Activated CD8-positive, alpha-beta memory T cell treated with anti-CD3 and anti-CD28 coated beads, Interleukin-2, amount 50 U/mL, for 24 hours (primary cell): ENCODE results near the gene TEPSIN.
A peak's percentile ranks its signal among the peaks of the same experiment; 100 is the strongest.

Experiments
- DNase-seq: peaks from one replicate; pipeline ENCODE4 v3.0.0-alpha.2; 2020; ENCODE audit errors: extremely low read depth

The TEPSIN gene, protein sequence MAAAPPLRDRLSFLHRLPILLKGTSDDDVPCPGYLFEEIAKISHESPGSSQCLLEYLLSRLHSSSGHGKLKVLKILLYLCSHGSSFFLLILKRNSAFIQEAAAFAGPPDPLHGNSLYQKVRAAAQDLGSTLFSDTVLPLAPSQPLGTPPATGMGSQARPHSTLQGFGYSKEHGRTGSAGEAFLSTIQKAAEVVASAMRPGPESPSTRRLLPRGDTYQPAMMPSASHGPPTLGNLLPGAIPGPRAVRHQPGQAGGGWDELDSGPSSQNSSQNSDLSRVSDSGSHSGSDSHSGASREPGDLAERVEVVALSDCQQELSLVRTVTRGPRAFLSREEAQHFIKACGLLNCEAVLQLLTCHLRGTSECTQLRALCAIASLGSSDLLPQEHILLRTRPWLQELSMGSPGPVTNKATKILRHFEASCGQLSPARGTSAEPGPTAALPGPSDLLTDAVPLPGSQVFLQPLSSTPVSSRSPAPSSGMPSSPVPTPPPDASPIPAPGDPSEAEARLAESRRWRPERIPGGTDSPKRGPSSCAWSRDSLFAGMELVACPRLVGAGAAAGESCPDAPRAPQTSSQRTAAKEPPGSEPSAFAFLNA

DNA sequence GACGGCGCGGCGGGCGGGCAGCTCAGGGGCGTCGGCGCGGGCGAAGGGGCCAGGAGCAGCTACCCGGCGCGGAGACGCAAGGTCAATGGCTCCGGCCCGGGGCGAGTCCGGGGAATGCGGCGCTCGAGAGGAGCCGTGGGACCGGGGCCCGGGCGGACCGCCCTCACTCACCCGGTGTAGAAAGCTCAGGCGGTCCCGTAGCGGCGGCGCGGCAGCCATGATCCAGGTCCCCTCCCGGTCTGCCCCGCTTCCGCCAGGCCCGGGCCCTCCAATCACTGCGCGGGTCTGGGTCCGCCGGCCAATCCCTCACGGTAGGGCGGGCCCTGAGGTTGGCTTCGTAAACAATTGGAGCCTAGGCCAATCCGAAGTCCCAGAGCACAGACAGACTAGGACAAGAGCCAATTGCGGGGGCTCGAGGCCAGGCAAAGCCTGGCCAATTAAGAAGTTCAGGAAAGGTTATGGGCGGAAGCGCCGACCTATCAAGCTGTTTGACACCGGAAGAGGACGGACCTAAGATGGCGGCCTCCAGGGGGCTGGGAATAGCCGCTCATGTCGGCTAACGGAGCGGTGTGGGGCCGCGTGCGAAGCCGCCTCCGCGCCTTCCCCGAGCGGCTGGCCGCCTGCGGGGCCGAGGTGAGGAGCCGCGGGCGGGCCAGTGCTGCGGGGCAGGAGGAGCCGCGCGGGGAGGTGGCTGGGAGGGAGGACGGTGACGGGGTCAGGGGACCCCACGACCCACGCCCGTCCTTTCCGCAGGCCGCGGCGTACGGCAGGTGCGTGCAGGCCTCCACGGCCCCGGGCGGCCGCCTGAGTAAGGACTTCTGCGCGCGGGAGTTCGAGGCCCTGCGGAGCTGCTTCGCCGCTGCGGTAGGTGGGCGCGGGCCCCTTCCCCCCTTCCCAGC, at the start of gene TEPSIN, which contains the start of gene NDUFAF8:
TSS of gene TEPSIN (minus strand) at position 241 of the 899 bp plus-strand sequence. CDS start at position 219, 22 bp downstream.
TSS of gene NDUFAF8 (plus strand) at position 504 of the 899 bp plus-strand sequence. CDS start at position 550, 46 bp downstream.
- peak; percentile 87 for DNase-seq

DNA sequence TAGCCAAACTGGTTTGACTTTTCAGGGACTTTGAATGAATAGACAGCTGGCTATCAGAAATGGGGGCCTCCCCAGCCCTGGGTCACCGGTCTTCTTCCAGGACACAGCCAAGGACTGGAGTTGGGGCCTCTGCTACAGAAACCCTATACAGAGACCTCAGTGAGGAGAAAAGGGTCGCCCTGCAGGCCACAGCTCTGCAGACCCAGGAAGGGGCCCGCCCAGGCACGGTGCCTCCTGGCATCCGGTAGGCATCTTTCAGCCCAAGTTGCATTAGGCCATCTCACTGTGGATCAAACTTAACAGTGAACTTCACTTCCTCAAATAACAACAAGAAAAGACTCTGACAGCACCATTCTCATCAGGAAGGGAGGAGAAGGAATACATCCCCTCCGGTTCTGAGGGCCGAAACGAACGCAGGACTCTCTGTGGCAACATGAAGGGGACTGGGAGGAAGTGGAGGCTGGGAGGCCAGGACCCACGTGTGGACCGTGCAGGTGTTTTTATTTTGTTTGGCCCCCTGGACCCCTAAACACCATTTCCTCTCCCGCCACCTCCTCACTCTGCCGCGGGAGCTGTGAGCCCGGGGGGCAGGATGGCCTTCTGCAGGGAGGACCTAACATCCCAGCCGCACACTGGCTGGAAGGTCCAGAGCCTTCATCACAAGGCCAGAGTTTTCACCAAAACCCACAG, 49.0 kb upstream of the TEPSIN start:
- no peak for DNase-seq

DNA sequence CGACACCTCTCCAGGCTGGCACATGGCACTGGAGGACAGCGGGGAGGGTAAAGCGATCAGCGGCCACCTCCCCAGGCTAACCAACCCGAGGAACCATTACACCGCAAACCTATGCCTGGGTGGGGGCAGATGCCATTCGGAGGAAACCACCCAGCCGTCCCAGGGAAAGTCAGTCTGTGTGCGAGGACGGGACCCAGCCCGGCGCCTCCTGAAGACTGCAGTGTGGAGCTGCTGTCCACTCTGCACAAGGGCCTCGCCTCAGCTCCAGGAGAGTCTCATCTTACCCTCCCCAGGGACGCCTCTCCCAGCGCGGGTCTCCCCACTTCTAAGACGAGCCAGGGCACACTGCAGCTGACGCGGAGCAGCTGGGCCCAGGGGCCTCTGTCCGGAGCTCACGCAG, 48.3 kb upstream of the TEPSIN start:
- no peak for DNase-seq

DNA sequence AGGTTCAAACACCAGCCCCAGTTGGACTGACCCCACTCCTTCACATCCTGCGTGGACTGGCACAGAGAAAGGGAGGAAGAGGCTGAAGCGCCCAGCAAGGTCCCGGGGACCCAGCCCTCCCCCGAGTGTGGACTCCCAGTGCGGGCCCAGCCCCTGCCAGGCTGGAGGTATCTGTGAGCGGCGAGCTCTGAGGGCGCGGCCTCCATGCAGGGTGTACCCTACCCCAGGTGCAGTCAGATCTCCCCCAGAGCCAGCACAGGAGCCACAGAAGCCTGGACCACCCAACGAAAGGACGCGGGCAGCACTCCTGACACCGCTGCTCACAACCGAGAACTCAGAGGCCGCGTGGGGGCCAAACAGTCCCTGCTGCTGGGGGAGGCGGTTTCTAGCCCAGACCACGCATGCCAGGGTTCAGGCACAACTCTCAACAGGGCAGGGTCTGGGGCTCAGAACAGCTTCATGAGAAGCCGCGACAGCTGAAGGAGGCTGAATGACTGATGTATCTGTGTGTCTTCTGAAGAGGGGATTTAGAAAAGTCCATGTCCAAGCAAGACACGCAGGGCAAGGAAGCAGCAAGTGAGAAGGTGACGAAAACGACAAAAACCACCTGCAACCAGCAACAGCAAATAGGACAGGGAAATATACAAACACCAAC, 47.8 kb upstream of the TEPSIN start:
- DNase-seq, result no peak

DNA sequence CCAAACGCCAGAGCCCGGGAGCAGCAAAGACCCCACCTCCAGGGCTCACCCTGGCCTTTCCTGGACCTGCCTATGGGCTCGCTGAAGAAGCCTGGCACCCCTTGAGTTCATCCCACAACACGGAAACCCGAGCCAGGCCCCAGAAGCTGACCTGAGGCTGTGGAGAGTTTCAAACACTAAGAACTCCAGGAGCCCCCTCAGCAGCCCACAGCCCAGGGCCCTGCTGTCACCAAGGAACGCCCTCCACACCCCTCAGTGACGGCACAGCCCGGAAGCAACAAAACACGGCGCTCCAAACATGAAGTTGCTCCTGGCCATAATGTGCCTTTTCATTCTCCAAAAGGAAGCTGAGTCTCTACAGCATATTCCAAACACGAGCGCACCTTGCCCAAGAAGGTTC, 47.0 kb upstream of the TEPSIN start:
- no peak for DNase-seq

DNA sequence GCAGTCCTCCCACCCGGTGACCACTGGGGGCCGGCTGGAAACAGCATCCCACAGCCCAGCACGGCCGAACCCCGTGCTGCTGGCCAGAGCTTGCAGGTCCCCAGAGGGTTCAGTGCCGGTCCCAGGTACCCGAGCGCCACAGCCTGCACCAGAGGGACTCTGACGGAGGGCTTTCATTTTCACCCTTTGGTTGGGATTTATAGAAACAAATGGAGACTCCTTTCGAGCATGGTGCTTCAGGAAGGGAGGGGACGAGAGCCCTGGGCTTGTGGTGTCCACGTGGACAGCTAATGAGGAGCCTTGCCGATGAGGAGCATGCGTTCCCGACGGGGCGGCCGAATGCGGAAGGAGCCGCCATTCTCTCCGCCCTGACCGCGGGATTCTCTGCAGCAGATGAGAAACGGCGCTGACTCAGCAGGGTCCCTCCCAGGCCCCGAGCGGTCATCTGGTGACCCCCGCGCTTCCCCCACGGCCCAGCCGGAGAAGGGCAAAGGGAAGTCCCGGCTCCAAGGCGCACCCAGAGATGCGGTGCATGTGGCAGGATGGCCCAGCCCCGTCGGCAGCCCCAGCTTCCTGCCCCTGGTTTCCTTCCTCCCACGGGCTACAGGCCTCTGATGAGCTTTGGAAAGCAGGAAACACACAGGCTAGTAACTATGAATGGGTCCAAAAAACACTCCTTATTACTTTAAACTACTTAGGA, 46.5 kb upstream of the TEPSIN start:
- DNase-seq, result peak; percentile 39

DNA sequence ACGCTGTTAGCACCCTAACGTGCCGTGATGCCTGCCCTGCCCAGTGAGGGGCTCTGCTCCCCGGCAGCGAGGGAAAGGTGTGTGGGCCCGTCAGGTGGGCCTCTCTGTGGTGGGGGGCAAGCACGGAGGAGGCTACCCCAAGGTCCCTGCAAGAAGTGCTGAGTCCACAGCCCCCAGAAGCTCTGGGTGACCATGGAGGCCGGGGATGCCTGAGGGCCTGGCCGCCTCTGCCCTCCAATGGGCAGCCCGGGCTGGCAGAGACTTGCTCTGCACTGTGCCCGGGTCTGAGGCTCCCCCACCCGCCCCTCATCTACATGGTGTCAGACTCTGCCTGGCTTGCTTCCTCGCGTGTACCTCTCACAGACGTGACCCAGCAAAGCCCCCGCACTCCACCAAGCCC, 44.0 kb upstream of the TEPSIN start:
- DNase-seq, result no peak

DNA sequence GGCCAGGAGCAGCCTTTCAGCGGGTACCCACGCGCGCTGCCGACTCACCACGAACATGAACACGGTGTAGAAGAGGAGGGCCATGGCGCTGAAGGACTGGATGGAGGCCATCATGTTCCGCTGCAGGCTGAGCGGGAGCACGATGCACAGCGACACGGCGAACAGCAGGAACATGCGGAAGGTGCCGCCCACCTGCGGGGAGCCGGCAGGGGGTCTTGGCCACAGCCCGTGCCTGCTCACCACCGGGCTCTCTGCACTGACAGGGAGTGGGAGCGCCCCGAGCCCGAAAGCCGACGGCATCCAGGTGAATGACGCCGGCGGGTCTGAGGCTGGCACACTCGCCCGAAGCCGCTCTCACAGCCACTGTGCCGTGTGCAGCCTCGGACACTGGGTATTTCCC, 43.3 kb upstream of the TEPSIN start:
- no peak for DNase-seq

DNA sequence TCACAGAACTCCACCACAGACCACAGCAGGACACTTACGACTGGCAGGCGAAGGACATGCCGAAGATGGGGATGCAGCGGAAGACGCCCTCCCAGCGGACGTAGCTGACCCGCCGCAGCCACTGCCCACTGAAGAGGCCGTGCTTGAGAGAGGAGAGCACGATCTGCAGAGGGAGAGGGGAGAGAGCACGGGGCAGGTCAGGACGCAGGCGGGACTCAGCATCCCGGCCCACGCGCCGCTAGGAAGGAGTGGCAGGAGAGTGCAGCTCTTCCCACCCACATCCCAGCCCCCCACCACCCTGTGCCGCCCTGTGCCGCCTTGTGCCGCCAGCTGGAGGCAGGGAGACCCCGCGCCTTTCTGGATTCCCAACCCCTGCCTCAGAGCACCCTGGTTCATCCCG, 41.7 kb upstream of the TEPSIN start:
- no peak for DNase-seq

DNA sequence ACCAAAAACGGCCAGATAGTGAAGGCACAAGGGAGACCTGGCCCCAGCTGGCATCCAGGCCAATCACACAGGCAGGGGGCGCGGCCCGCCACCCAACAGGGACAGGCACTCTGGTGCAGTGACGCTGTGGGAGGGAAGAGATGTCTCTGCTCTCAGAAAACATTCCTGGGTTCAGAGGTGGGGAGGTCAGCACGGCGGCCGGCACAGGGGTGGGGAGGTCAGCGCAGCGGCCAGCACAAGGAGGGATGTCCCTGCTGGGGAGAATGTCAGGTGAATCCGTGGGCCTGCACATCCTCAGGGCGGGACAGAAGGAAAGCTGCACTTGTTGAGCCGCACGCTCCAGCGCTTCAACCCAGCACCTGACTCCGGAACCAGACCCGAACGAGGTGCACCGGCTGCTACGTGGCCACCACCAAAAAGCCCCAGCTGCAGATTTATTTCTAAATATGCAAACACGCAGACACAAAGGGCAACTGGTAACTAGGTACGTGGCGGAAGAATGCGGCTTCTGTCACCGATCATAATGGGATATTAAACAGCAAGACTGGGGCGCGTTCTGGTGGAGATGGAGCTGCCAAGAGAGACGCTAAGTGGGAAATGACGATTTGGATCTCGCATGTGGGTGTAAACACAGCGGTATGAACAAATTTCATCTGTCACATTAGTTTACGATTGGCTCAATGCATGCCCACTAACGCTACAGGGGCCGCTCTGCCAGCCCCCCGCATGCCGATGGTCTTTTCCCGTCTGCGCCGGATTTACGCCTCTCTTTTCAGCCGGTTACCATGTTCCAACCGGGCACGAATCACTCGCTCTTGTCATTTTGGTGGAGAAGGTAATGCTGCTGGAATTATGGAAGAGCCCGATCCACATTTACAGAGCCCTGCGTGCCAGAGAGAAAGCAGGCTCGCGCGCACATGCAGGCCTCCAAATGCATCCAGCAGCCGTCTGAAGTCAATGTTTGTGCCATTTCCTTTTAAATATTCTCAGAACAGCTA, 40.7 kb upstream of the TEPSIN start:
- no peak for DNase-seq

DNA sequence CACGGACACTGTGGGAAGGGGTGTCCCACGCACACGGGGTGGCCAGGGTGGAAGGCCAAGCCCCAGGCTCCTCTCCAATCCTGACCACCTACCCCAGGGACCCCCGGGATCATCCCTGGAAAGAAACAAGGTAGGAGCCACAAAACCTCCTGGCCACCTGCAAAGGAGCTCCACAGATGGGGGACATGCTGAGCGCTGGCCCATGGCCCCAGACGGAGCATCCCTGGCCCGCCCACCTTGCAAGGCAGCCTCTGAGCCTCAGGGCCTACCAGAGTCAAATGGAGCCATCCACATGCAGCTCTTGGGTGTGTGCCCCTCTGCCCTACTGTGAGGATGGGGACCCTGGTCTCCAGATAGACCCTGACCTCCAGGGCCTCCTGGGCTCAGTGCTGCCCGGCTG, 40.0 kb upstream of the TEPSIN start:
- DNase-seq, result no peak

DNA sequence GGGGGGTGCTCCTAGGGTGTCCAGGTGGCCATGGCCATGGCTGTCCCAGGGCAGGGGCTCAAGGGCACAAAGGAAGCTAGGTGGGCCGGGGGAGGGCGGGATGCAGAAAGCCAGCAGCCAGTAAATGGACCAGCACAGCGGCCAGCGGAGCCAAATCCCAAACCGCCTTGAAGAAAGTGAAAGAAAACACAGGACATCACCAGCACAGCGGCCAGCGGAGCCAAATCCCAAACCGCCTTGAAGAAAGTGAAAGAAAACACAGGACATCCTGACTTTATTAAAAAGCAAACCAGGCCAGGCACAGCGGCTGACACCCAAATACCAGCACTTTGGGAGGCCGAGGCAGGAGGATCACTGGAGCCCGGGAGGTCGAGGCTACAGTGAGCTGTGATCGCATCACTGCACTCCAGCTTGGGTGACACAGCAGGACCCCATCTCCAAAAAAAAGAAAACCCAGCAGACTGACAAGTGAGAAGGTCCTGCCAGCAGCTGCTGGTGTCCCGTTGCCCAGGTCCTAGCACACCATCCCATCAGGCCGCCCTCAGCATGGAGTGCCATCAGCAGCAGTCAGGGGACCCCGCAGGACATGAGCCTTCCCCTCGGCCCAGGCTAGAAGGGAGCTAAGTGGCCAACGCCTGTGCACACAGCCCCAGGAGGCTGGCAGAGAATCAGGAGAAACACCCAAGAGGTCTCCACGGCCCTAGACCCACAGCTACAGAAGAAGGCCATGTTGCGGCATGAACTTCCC, 39.3 kb upstream of the TEPSIN start:
- no peak for DNase-seq

DNA sequence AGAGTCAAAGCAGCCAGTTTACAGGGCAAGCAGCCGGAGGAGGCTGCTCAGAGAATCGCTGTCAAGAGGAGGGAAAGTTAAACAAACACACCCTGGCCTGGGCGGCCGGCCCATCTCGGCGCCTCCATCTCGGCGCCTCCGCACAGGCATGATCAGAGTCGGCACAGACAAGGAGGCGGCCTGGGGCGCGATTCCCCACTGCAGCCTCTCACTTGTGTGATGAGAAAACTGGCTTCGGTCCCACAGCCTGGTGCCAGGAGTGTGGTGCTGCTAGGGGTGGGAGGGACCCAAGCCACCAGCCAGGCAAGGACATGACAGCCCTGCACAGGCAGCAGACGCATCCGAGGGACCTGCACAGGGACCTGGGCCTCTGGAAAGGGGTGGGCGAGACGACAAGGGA, 38.6 kb upstream of the TEPSIN start:
- DNase-seq, result no peak

DNA sequence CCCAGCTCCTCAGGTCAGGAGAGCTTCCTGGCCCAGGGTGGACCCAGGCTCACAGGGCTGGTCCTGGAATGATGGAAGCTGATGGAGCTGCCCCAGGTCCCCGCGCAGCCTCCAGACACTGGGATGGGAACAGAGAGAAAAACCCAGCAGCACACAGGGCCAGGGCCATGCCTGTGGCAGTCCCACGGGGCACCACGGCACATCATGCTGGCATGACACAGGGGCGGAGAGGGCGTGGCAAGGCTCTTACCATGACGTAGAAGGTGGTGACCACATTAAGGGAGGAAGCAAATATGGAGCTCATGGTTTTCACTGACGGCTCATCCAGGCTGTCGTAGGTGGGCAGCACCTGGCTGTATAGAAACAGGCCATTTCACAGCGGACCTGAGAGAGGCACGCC, 37.9 kb upstream of the TEPSIN start:
- no peak for DNase-seq

DNA sequence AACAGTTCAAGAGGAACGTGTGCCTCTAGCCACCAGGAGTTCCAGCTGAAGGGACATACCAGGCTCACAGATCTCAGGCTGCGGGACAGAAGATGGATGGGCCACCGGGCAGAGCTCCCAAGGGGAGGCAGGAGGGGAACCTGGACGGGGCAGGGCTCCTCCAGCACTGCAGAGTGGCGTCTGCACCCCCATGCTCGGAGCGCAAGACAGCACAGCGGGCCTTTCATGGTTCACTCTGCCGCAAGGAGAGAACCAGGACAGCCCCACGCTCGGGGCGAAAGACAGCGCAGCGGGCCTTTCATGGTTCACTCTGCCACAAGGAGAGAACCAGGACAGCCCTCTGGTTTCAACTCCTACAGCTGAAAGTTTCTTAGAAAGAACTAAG, 35.6 kb upstream of the TEPSIN start:
- no peak for DNase-seq

DNA sequence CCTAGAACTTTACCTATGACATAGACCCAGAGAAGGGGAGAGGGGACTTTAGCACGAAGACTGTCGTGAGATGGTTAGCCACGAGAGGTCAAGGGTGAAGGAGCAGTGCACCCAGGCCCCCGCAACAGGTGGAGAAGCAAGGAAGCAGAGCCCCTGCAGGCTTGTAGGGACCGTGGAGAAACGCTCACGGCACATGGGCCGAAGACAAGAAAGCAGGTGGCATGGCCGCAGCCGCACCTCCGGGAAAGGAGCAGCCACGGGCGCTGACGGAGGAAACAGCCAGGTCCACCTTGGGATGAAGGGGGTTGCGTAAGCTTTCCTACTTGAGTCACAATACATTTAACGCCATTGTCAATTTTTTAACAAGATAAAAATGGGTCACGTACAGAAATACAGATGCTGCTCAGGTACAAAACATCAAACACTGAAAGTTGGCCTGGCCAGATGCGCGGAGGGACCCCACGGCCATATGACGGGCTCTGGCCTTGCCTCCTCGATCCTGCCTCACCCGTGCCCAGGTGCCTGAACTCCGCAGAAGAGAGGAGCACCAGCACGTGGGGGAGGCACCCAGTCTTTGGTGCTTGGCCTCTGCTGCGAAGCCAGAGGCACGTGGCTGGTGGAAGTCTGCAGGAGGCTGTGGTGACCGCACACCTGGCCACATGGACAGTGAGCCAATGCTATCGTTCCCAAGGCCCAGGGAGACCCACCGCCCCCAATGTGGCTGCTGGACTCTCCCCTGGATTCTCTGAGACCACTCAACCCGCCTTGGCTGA, 35.0 kb upstream of the TEPSIN start:
- no peak for DNase-seq

DNA sequence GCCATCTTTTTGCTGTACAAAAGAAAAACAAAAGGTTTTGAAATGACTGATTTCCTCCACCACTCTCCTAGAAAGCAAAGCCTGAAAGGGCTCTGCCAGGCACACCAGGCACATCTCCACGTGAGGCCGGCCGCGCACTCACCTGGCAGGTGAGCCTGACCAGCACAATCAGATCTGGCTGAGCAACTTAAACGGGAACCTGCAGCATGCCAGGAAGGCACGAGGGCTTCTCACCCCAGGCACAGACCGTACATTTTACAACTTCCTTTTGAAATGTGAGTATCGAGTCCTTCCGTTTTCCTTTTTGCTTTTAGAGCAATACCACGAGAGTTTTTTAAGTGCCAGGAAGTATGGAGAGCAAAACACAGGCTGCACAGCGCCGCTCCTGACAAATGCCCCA, 33.8 kb upstream of the TEPSIN start:
- DNase-seq, result no peak

DNA sequence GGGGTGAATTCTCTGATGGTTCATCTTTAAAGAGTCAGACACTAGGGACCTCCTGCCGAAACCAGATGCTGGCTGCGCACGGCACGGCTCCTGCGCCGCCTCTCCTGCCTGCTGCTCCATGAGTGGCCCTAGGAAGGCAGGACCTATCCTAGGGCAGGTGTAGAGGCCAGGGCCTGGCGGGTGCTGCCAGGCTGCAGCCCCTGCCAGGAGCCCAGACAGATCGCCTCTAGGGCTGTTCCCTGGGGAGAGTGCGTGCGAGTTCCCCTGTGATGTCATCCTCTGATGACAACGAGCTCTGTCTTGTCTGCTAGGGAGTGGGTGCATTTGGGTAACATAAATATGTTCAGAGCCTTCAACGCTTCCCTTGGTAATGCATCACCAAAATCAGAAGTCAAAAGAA, 32.4 kb upstream of the TEPSIN start:
- no peak for DNase-seq
